ENCODE results near the gene KEAP1.
"Not testable (repeated sequence)": the region's sequence is repeated elsewhere in the genome, so short reads cannot be mapped to it uniquely, and the experiment has no call there.

KEAP1 gene

GRCh38 chr19:10497371-10497770, 5.8 kb downstream of the KEAP1 start:
- no peak for DNase-seq

GRCh38 chr19:10491472-10492047, 11.6 kb downstream of the KEAP1 start:
- no peak for DNase-seq

GRCh38 chr19:10486551-10486950, 16.6 kb downstream of the KEAP1 start:
- no peak for DNase-seq

GRCh38 chr19:10478903-10479384, 24.2 kb downstream of the KEAP1 start:
- DNase-seq: peak; percentile 82 to 92 (median 90)

GRCh38 chr19:10478476-10478875, 24.7 kb downstream of the KEAP1 start:
- DNase-seq: no peak

- DNase-seq: no peak
These were observed 28.1 kb downstream of the KEAP1 start for GRCh38 chr19:10474962-10475451.

GRCh38 chr19:10473192-10473591, 30.0 kb downstream of the KEAP1 start:
- no peak for DNase-seq

GRCh38 chr19:10471909-10472308, 31.2 kb downstream of the KEAP1 start:
- DNase-seq: no peak

GRCh38 chr19:10468133-10468532, 35.0 kb downstream of the KEAP1 start:
- DNase-seq: no peak

- no peak for DNase-seq
These were observed 36.0 kb downstream of the KEAP1 start for GRCh38 chr19:10467104-10467706.

- no peak for DNase-seq
These were observed 38.7 kb downstream of the KEAP1 start for GRCh38 chr19:10464456-10464855.

- DNase-seq: no peak
These were observed 40.6 kb downstream of the KEAP1 start for GRCh38 chr19:10462557-10462956.

GRCh38 chr19:10462042-10462441, 41.1 kb downstream of the KEAP1 start:
- not testable (repeated sequence) for DNase-seq

- DNase-seq: peak; percentile 57 to 90 (median 77)
These were observed 41.9 kb downstream of the KEAP1 start for GRCh38 chr19:10461047-10461949.

- no peak for DNase-seq
These were observed 42.5 kb downstream of the KEAP1 start for GRCh38 chr19:10460714-10461046.

- not testable (repeated sequence) for DNase-seq
These were observed 44.4 kb downstream of the KEAP1 start for GRCh38 chr19:10458733-10459132.

GRCh38 chr19:10454267-10454666, 48.9 kb downstream of the KEAP1 start:
- DNase-seq: no peak

GRCh38 chr19:10453852-10454251, 49.3 kb downstream of the KEAP1 start:
- no peak for DNase-seq

GRCh38 chr19:10452726-10453618, 50.2 kb downstream of the KEAP1 start:
- DNase-seq: no peak

GRCh38 chr19:10450853-10451609, 52.1 kb downstream of the KEAP1 start:
- no peak for DNase-seq

- DNase-seq: no peak
These were observed 52.8 kb downstream of the KEAP1 start for GRCh38 chr19:10450191-10450852.
